Upper lobe of left lung (tissue), 6 donors: Measurements from ENCODE around the gene OR51D1. TPM values are rescaled to one million over a fixed set of nuclear protein-coding genes. Genes with fewer than 3 reads are reported as not detected.

ENCODE experiments used
- ATAC-seq, 2 donors: fragments of 200-7000 bp; cut with Tn5 transposase; one replicate each; pipeline ENCODE4 v1.9.1; 2022; ENCODE audit warnings: mild to moderate bottlenecking in 2 of 2, moderate library complexity in 2 of 2; ENCODE audit not compliant: low FRiP score in 2 of 2
- DNase-seq, 2 donors: peaks; one replicate each; pipeline ENCODE4 v3.0.0-alpha.2; 2019 to 2020
- H3K27ac ChIP-seq, 4 donors: fragments of 200-600 bp; sonication (generic); one replicate each; pipeline ENCODE4 v1.5.1; 2016 to 2019
- H3K27me3 ChIP-seq, 4 donors: fragments of 200-600 bp; sonication (generic); one replicate each; pipeline ENCODE4 v1.5.1; 2017 to 2019
- H3K36me3 ChIP-seq, 4 donors: fragments of 200-600 bp; sonication (generic); one replicate each; pipeline ENCODE4 v1.5.1; 2016 to 2019
- H3K4me1 ChIP-seq, 4 donors: fragments of 200-600 bp; sonication (generic); one replicate each; pipeline ENCODE4 v1.5.1; 2018 to 2019
- H3K4me3 ChIP-seq, 4 donors: fragments of 200-600 bp; sonication (generic); one replicate each; pipeline ENCODE4 v1.5.1; 2017 to 2019; ENCODE audit warnings: mild to moderate bottlenecking in 2 of 4, moderate library complexity in 1 of 4
- H3K9me3 ChIP-seq, 4 donors: fragments of 200-600 bp; sonication (generic); one replicate each; pipeline ENCODE4 v1.5.1; 2018 to 2019
- EP300 ChIP-seq, 4 donors: sonication (generic); formaldehyde crosslinking; IDR thresholded peaks; one replicate each; pipeline ENCODE4 v1.5.1; 2017; ENCODE audit warnings: antibody characterized with exemption in 4 of 4, control low read depth in 2 of 4
- POLR2A ChIP-seq, 4 donors: fragments of 450-650 bp; IDR thresholded peaks; one replicate each; pipeline ENCODE4 v1.5.1; 2016 to 2017; ENCODE audit warnings: antibody characterized with exemption in 4 of 4, mild to moderate bottlenecking in 2 of 4
- POLR2AphosphoS5 ChIP-seq, 2 donors: sonication (generic); formaldehyde crosslinking; IDR thresholded peaks; one replicate each; pipeline ENCODE4 v1.5.1; 2017; ENCODE audit warnings: antibody characterized with exemption in 2 of 2
- WGBS, 2 donors: methylation state at CpG; one replicate each; pipeline ENCODE4 v1.1.5; 2017 to 2018; 5-methylcytosine and 5-hydroxymethylcytosine counted together
- total RNA-seq, 6 donors: library from RNA; depleted of rRNA in 4 of 6; stranded (reverse); fragments of >200 nt in 4 of 6; gene quantifications; one replicate each; pipeline versions ENCODE4 v1.1.0 to v1.2.1, GENCODE V29; 2016 to 2021
- TF ChIP-seq, protein P1 (sequence below), 6 experiments: fragments of 450-650 bp in 4 of 6; fragments of 200-600 bp in 2 of 6; sonication (generic) in 2 of 6; IDR thresholded peaks; one replicate each; pipeline ENCODE4 v1.5.1; 2016 to 2019; ENCODE audit warnings: antibody characterized with exemption in 6 of 6
- donor health status: DM: no; HTN: no; CAD: no; lungs with moderate emphysema.
- donor health status: DM: no; HTN: yes; CAD: no; lungs with severe emphysema.

The OR51D1 gene
- not detected for total RNA-seq

- peaks cover 0 to 3% (median 0%) of the 10 kb centered on the region in 4 donors for H3K4me1 ChIP-seq
These were observed at the start of gene OR51D1 for GRCh38 chr11:4636962-4637661. Gene OR51D1 (plus strand): TSS chr11:4637477. CDS start chr11:4639791, 2,314 bp downstream.

DNA sequence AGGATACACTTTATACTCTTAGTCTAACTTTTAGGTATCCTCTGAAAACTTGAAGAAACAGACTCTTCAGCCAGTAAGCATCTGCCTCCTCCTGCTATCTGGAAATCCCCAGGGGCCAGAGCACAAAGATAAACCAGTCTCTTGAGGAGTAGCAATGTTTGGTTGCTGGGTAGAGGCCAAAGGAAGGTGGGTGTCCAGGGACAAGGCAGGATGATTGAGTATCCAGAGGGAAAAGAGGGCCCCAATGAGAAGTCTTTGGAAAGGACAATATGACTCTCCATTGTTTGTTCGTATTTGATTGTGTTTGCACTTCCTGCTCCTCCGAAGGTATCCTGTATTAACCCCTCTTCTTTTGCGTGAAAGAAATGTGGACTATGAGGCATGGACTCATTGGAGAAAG is 48.3 kb upstream of the OR51D1 start:
- no peak for DNase-seq
- WGBS, 2 donors, result 55 to 59% methylated on average over 3 of the region's 3 CpGs
- no peak for TF ChIP-seq EP300 (IDR thresholded peaks at IDR 0.05)
- TF ChIP-seq POLR2A (IDR thresholded peaks at IDR 0.05), result no peak
- no peak for TF ChIP-seq POLR2AphosphoS5 (IDR thresholded peaks at IDR 0.05)
- TF ChIP-seq, protein P1, sequence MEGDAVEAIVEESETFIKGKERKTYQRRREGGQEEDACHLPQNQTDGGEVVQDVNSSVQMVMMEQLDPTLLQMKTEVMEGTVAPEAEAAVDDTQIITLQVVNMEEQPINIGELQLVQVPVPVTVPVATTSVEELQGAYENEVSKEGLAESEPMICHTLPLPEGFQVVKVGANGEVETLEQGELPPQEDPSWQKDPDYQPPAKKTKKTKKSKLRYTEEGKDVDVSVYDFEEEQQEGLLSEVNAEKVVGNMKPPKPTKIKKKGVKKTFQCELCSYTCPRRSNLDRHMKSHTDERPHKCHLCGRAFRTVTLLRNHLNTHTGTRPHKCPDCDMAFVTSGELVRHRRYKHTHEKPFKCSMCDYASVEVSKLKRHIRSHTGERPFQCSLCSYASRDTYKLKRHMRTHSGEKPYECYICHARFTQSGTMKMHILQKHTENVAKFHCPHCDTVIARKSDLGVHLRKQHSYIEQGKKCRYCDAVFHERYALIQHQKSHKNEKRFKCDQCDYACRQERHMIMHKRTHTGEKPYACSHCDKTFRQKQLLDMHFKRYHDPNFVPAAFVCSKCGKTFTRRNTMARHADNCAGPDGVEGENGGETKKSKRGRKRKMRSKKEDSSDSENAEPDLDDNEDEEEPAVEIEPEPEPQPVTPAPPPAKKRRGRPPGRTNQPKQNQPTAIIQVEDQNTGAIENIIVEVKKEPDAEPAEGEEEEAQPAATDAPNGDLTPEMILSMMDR (IDR thresholded peaks at IDR 0.05), result no peak
- H3K27ac ChIP-seq, result no peak overlapping the region
- no peak overlapping the region for H3K4me3 ChIP-seq
- H3K4me1 ChIP-seq, result no peaks in the 10 kb centered on the region
- H3K36me3 ChIP-seq, result no peaks in the 10 kb centered on the region
- H3K27me3 ChIP-seq, result no peaks in the 10 kb centered on the region
- H3K9me3 ChIP-seq, result no peaks in the 10 kb centered on the region
- ATAC-seq, result no peak

More at GRCh38 chr11:4636962-4637661, at the start of gene OR51D1:
- no peaks in the 10 kb centered on the region for H3K36me3 ChIP-seq
- H3K4me3 ChIP-seq, result no peak within 1 kb of the TSS
- ATAC-seq (peak; percentile 79 to 92), DNase-seq (peak in 1 of 2 donors; percentile 69)
- 31 to 41% methylated on average over 18 to 21 of the region's 21 CpGs for WGBS, 2 donors
- H3K27me3 ChIP-seq, result no peaks in the 10 kb centered on the region
- H3K9me3 ChIP-seq, result no peaks in the 10 kb centered on the region
- no peak for TF ChIP-seq EP300 (IDR thresholded peaks at IDR 0.05)
- TF ChIP-seq, protein P1 (IDR thresholded peaks at IDR 0.05), result peak; percentile 74 to 87 (median 80)
- no peak within 1 kb of the TSS for H3K27ac ChIP-seq

- no peaks in the 10 kb centered on the region for H3K4me1 ChIP-seq
- H3K27me3 ChIP-seq, result no peaks in the 10 kb centered on the region
- 91 to 96% methylated on average over 1 of the region's 1 CpG for WGBS, 2 donors
- no peaks in the 10 kb centered on the region for H3K9me3 ChIP-seq
- TF ChIP-seq, protein P1 (IDR thresholded peaks at IDR 0.05), result no peak
- TF ChIP-seq POLR2AphosphoS5 (IDR thresholded peaks at IDR 0.05), result no peak
- no peak for TF ChIP-seq POLR2A (IDR thresholded peaks at IDR 0.05)
- no peak for TF ChIP-seq EP300 (IDR thresholded peaks at IDR 0.05)
- DNase-seq, result no peak
- peaks cover 4 to 14% (median 6%) of the 10 kb centered on the region in 4 donors for H3K36me3 ChIP-seq
- H3K27ac ChIP-seq, result no peak within 1 kb of the TSS
- ATAC-seq, result no peak
- no peak within 1 kb of the TSS for H3K4me3 ChIP-seq
These were observed 43.5 kb upstream of the OR51D1 start, which contains the start of gene OR52I1 for GRCh38 chr11:4593739-4594138. Gene OR52I1 (plus strand): TSS chr11:4594039. CDS start chr11:4594039, 0 bp downstream.

DNA sequence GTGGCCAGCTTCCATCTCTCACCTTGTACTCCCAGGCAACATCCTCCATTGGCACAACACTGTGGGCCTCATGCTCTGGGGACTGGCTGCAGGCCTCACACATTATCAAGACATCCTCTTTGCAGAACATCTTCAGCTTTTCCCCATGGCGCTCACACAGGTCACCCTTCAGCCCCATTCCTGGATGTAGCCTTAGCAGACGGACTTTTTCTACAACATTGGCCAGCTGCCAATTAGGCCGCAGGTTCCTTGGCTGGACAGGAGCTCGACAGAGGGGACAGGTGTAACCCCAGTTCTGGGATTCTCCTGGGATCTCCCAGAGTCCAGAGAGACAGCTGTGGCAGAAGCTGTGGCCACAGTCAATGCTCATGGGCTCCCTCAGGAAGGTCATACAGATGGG is 32.2 kb upstream of the OR51D1 start:
- WGBS, 2 donors, result 88 to 91% methylated on average over 4 of the region's 4 CpGs
- peaks cover 4 to 43% (median 31%) of the 10 kb centered on the region in 4 donors for H3K36me3 ChIP-seq
- DNase-seq, result no peak
- no peaks in the 10 kb centered on the region for H3K27me3 ChIP-seq
- TF ChIP-seq, protein P1 (IDR thresholded peaks at IDR 0.05), result no peak
- no peak for TF ChIP-seq EP300 (IDR thresholded peaks at IDR 0.05)
- no peak overlapping the region for H3K27ac ChIP-seq
- H3K4me3 ChIP-seq, result no peak overlapping the region
- no peaks in the 10 kb centered on the region for H3K9me3 ChIP-seq
- H3K4me1 ChIP-seq, result peaks cover 9 to 16% (median 13%) of the 10 kb centered on the region in 4 donors
- no peak for ATAC-seq
